NCI-H1417 treated with DMSO at 0.1 percent for 48 hours (cell line): ENCODE measurements around the gene SNX18.
"Not testable (repeated sequence)": the region's sequence is repeated elsewhere in the genome, so short reads cannot be mapped to it uniquely, and the experiment has no call there.

Source experiments
- DNase-seq: peaks from one replicate; lab custom pipeline; 2025; lab: John Stamatoyannopoulos, UW

SNX18 gene

GRCh38 chr5:54519509-54519876, 1.9 kb downstream of the SNX18 start:
- DNase-seq: no peak

GRCh38 chr5:54520438-54520846, 2.9 kb downstream of the SNX18 start:
- DNase-seq: no peak

- DNase-seq: no peak
These were observed 3.4 kb downstream of the SNX18 start for GRCh38 chr5:54520940-54521339.

GRCh38 chr5:54521856-54522479, 4.4 kb downstream of the SNX18 start:
- DNase-seq: no peak

GRCh38 chr5:54523534-54523933, 6.0 kb downstream of the SNX18 start:
- no peak for DNase-seq

- DNase-seq: no peak
These were observed 6.5 kb downstream of the SNX18 start for GRCh38 chr5:54524082-54524481.

GRCh38 chr5:54524704-54525103, 7.1 kb downstream of the SNX18 start:
- DNase-seq: no peak

GRCh38 chr5:54525261-54525660, 7.7 kb downstream of the SNX18 start:
- no peak for DNase-seq

- no peak for DNase-seq
These were observed 8.1 kb downstream of the SNX18 start for GRCh38 chr5:54525692-54526091.

GRCh38 chr5:54526604-54527288, 9.2 kb downstream of the SNX18 start:
- DNase-seq: no peak

- no peak for DNase-seq
These were observed 11.2 kb downstream of the SNX18 start for GRCh38 chr5:54528633-54529209.

- DNase-seq: no peak
These were observed 12.0 kb downstream of the SNX18 start for GRCh38 chr5:54529565-54529964.

- no peak for DNase-seq
These were observed 14.0 kb downstream of the SNX18 start for GRCh38 chr5:54531546-54531945.

GRCh38 chr5:54533541-54534190, 16.1 kb downstream of the SNX18 start:
- DNase-seq: no peak

- no peak for DNase-seq
These were observed 16.8 kb downstream of the SNX18 start for GRCh38 chr5:54534191-54535004.

GRCh38 chr5:54535149-54535844, 17.7 kb downstream of the SNX18 start:
- DNase-seq: no peak

GRCh38 chr5:54536375-54536774, 18.8 kb downstream of the SNX18 start:
- not testable (repeated sequence) for DNase-seq

GRCh38 chr5:54536861-54537260, 19.3 kb downstream of the SNX18 start:
- DNase-seq: not testable (repeated sequence)

- no peak for DNase-seq
These were observed 20.2 kb downstream of the SNX18 start for GRCh38 chr5:54537725-54538124.

GRCh38 chr5:54538156-54538555, 20.6 kb downstream of the SNX18 start:
- no peak for DNase-seq

GRCh38 chr5:54539001-54539400, 21.4 kb downstream of the SNX18 start:
- no peak for DNase-seq

- no peak for DNase-seq
These were observed 22.7 kb downstream of the SNX18 start for GRCh38 chr5:54540286-54540685.
